Endometrial microvascular endothelial cells (primary cell): ENCODE measurements around the gene PARP1. TPM values are rescaled to one million over a fixed set of nuclear protein-coding genes. Genes with fewer than 3 reads are reported as not detected.

ENCODE experiments used
- in situ Hi-C: cut with HindIII; loops from 2 replicates; pipeline ENCODE4 v1.10.0; 2017; ENCODE audit warnings: low sequenced_read_pairs, low pct_unique_long_range_greater_than_20kb; ENCODE audit errors: inconsistent ontology term
- total RNA-seq: library from RNA; depleted of rRNA; stranded (reverse); fragments of >200 nt; gene quantifications from one replicate; pipeline ENCODE4 v1.2.3, GENCODE V29; 2015; ENCODE audit errors: inconsistent ontology term

Gene PARP1
- total RNA-seq, 1 donor from 2014 or later, result 228 TPM

- in situ Hi-C loops, result no loop called here
These were observed 74.9 kb downstream of the PARP1 start for GRCh38 chr1:226332947-226333346.

GRCh38 chr1:226329237-226329636 is 78.7 kb downstream of the PARP1 start:
- in situ Hi-C loops, result no loop called here

- in situ Hi-C loops, result no loop called here
These were observed 80.1 kb downstream of the PARP1 start for GRCh38 chr1:226327761-226328162.

DNA sequence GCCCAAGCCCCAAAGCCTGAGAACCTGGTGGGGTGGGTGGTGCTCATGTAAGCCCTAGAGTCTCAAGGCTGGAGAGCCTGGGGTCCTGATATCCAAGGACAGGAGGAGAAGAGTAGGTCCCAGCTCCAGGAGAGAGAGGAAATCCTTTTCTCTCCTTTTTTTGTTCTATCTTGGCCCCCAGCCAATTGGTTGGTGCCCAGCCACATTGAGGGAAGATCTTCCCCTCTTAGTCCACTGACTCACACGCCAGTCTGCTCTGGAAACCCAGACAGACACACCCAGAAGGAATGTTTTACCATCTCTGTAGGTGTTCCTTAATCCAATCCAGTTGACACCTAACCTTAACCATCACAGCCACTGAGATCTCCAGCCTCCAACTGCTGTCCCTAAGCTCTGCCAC is 82.7 kb downstream of the PARP1 start:
- in situ Hi-C loops, result no loop called here

DNA sequence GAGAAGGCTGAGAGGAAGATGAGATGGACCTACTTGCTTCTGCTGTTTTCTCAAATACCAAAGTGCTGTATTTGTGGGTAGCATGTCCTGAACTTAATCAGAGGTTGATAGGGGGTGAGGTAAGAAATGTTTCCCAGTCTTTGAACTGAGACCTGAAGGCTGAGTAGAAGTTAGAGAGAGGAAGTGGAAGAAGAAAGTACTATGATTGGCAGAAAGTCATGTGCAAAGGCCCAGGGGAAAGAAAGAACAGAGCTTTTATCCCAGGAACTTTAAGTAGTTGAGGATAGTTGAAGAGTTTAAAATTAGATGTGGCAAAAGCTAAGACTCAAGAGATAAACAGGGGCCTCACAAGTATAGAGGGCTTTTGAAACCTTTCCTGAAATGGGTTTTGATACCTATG is 83.4 kb downstream of the PARP1 start:
- in situ Hi-C loops, result no loop called here

DNA sequence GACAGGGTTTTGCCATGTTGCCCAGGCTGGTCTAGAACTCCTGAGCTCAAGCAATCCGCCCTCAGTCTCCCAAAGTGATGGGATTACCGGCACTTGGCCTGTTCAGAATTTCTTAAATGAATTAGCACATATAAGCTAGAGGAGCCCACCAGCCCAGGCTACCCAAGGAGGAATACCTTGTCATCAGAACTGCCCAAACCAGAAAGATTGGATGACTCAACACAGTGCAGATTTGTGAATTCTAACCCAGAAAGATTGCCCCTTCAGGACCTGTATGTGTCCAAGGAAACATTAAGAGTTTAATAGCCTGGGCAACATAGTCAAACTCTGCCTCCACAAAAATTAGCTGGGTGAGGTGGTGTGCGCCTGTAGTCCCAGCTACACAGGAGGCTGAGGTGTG is 84.9 kb downstream of the PARP1 start:
- in situ Hi-C loops, result no loop called here

GRCh38 chr1:226320930-226321329 is 87.0 kb downstream of the PARP1 start:
- in situ Hi-C loops, result no loop called here

- in situ Hi-C loops, result no loop called here
These were observed 89.4 kb downstream of the PARP1 start for GRCh38 chr1:226318471-226318870.

DNA sequence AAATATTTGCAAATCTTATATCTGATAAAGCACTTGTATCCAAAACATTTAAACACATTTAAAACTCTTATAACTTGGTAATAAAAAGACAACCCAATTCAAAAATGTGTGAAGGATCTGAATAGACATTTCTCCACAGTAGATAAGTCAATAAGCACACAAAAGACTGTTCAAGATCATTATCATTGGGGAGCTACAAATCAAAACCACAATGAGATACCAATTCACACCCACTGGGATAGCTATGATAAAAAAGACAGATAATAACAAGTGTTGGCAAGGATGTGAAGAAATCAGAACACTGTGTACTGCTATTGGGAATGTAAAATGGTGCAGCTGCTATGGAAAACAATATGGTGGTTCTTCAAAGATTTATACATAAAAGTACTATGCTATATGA is 93.8 kb downstream of the PARP1 start:
- in situ Hi-C loops, result no loop called here

DNA sequence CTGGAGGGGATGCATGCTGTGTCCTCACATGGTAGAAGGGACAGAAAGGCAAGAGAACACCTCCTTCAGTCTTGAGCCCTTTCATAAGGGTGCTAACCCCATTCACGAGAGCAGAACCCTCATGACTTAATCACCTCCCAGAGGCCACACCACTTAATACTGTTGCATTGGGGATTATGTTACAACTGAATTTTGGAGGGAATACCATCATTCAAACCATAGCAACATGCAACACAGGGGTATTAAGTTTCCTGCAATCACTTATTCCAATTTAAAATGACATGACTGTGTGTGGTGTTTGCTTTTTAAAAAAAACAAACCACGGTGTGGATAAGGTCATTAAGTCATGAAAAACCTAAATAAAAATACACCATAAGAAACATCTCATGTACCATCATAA is 95.8 kb downstream of the PARP1 start:
- in situ Hi-C loops, result no loop called here

DNA sequence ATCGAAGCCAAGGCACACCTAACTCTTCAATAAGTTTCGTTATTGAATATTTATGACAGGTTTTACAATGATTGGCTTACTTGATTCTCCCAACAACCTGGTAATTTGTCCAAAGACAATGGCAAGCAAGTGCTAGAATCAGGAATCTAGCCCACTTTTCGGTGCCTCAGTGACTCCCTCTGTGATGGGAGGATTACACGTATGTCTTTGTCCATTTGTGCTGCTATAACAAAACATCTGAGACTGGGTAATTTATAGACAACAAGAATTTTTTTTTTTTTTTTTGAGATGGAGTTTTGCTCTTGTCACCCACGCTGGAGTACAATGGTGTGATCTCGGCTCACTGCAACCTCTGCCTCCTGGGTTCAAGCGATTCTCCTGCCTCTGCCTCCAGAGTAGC is 96.5 kb downstream of the PARP1 start:
- in situ Hi-C loops, result no loop called here

Other genes with a start within 250 kb of the PARP1 start
- 29.5 TPM for gene ACBD3, start 221.4 kb downstream of the PARP1 start, total RNA-seq
- gene MIXL1, start 184.4 kb downstream of the PARP1 start, total RNA-seq, result 2.1 TPM
- 7.6 TPM for gene LIN9, start 98.9 kb downstream of the PARP1 start, total RNA-seq
- gene STUM, start 140.7 kb upstream of the PARP1 start, total RNA-seq, result not detected